Astrocyte (in vitro differentiated cells and primary cell): Measurements from ENCODE around the gene GRB7.

Experiments
- EZH2 ChIP-seq: IDR thresholded peaks from 2 replicates; pipeline ENCODE4 v1.6.1; 2012; ENCODE audit warnings: mild to moderate bottlenecking, low read length, inconsistent platforms; ENCODE audit not compliant: insufficient read depth
- TF ChIP-seq, protein P1 (sequence below): IDR thresholded peaks from 2 replicates; pipeline ENCODE4 v1.5.1; 2011; ENCODE audit warnings: low read depth, mild to moderate bottlenecking, inconsistent platforms, low read length, moderate library complexity; ENCODE audit not compliant: insufficient read depth

DNA sequence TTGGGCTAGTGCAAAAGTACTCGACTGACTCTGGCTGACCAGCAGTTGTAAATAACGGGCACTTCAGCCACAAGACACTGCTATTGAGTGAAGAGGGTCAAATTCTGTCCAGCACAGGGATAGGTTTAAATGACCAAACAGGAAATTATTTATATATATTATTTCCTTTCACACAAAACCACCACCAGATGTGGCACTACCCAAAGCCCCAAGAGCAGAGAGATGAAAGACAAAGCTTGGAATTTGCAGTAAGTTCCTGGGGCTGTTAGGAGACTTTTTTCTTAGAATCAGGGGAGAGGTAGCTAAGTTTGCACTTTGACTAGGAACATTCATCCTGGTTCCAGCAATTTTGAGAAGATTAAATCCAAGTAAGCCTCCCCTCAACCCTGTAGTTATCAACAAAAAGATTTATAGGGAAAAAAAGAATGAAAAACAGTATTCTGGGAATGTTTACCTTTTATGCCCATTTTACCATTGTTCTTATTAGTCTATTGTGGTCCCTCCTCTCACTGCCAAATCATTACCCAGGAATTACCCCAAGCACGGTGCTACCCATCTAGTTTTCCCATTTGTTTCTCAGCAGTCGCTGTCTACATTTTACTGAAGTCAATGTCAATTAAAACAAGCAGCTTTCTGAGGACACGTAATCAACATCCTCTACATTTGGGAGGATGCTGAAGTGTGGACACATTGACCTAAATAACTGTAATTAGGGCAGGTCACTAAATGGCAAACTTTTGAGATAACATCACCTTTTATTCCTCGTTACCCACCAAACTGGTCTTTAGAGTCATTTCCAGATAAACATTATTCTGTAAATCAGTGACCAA lies 43.5 kb downstream of the GRB7 start:
- TF ChIP-seq, protein P1, sequence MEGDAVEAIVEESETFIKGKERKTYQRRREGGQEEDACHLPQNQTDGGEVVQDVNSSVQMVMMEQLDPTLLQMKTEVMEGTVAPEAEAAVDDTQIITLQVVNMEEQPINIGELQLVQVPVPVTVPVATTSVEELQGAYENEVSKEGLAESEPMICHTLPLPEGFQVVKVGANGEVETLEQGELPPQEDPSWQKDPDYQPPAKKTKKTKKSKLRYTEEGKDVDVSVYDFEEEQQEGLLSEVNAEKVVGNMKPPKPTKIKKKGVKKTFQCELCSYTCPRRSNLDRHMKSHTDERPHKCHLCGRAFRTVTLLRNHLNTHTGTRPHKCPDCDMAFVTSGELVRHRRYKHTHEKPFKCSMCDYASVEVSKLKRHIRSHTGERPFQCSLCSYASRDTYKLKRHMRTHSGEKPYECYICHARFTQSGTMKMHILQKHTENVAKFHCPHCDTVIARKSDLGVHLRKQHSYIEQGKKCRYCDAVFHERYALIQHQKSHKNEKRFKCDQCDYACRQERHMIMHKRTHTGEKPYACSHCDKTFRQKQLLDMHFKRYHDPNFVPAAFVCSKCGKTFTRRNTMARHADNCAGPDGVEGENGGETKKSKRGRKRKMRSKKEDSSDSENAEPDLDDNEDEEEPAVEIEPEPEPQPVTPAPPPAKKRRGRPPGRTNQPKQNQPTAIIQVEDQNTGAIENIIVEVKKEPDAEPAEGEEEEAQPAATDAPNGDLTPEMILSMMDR: no peak
- no peak for TF ChIP-seq EZH2
